ENCODE data around the gene C1orf174.

C1orf174 gene

DNA sequence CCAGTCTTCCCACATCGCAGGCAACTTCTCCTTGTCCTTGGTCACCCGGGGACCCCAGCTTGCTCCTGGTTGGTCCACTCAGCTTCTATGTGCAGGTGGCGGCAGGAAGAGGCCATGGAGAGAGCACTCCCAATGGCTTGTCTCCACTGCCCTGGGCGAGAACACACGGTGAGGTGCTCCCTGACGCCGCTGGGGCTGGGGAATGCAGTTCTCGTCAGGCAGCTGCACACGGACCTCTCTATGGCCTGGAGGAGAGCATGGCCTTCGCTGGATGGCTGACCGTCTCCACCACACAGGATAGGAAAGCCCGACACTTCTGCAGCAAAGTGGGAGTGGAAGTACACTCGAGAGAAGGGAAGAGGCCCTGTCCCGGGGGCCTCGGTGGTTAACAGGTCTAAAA, 11.8 kb downstream of the C1orf174 start:
- TF ChIP-seq, protein P1, sequence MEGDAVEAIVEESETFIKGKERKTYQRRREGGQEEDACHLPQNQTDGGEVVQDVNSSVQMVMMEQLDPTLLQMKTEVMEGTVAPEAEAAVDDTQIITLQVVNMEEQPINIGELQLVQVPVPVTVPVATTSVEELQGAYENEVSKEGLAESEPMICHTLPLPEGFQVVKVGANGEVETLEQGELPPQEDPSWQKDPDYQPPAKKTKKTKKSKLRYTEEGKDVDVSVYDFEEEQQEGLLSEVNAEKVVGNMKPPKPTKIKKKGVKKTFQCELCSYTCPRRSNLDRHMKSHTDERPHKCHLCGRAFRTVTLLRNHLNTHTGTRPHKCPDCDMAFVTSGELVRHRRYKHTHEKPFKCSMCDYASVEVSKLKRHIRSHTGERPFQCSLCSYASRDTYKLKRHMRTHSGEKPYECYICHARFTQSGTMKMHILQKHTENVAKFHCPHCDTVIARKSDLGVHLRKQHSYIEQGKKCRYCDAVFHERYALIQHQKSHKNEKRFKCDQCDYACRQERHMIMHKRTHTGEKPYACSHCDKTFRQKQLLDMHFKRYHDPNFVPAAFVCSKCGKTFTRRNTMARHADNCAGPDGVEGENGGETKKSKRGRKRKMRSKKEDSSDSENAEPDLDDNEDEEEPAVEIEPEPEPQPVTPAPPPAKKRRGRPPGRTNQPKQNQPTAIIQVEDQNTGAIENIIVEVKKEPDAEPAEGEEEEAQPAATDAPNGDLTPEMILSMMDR (conservative IDR thresholded peaks at IDR 0.05; ENCODE audit: low read depth, low read length) = no peak
- Histone ChIP-seq H3K79me2 (ENCODE audit: insufficient read depth, low read depth) (no peaks in the 10 kb centered on the region), H3K36me3 (ENCODE audit: insufficient read depth) (no peaks in the 10 kb centered on the region), H3K4me3 (IDR thresholded peaks at IDR 0.05; ENCODE audit: insufficient read depth, low read depth, low read length) (no peak overlapping the region), H4K20me1 (ENCODE audit: insufficient read depth) (no peaks in the 10 kb centered on the region), H3K4me1 (ENCODE audit: low read depth, poor library complexity, severe bottlenecking) (no peaks in the 10 kb centered on the region), H3K9ac (no peak overlapping the region), H2AFZ (ENCODE audit: low read depth) (no peak overlapping the region), H3K4me2 (no peak overlapping the region), H3K27me3 (ENCODE audit: insufficient read depth, low read depth) (no peaks in the 10 kb centered on the region), H3K27ac (no peak overlapping the region)

DNA sequence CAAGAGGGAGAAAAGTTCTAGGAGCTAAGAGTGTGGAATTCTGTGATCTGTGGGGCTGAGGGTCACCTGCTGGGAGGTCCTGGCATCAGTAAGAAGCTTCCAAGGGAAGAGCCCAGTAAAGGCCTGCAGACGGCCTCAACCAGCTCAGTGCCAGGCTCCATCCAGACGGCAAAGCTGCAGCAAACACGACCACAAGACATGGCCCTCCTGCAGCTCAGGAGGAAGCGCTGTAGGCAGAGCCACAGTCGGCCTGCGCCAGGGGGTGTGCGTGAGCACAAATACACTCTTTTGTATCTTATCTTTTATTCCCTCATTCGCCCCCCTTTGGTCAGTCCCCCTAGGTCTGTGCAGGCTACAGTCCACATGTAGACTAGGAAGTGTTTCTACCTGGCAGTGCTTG, 13.4 kb downstream of the C1orf174 start:
- Histone ChIP-seq H3K27ac (no peak overlapping the region), H3K4me3 (IDR thresholded peaks at IDR 0.05; ENCODE audit: insufficient read depth, low read depth, low read length) (no peak overlapping the region), H4K20me1 (ENCODE audit: insufficient read depth) (no peaks in the 10 kb centered on the region), H2AFZ (ENCODE audit: low read depth) (no peak overlapping the region), H3K4me2 (no peak overlapping the region), H3K4me1 (ENCODE audit: low read depth, poor library complexity, severe bottlenecking) (no peaks in the 10 kb centered on the region), H3K36me3 (ENCODE audit: insufficient read depth) (no peaks in the 10 kb centered on the region), H3K27me3 (ENCODE audit: insufficient read depth, low read depth) (no peaks in the 10 kb centered on the region), H3K9ac (no peak overlapping the region), H3K79me2 (ENCODE audit: insufficient read depth, low read depth) (no peaks in the 10 kb centered on the region)
- TF ChIP-seq, protein P1 (conservative IDR thresholded peaks at IDR 0.05; ENCODE audit: low read depth, low read length) = no peak

DNA sequence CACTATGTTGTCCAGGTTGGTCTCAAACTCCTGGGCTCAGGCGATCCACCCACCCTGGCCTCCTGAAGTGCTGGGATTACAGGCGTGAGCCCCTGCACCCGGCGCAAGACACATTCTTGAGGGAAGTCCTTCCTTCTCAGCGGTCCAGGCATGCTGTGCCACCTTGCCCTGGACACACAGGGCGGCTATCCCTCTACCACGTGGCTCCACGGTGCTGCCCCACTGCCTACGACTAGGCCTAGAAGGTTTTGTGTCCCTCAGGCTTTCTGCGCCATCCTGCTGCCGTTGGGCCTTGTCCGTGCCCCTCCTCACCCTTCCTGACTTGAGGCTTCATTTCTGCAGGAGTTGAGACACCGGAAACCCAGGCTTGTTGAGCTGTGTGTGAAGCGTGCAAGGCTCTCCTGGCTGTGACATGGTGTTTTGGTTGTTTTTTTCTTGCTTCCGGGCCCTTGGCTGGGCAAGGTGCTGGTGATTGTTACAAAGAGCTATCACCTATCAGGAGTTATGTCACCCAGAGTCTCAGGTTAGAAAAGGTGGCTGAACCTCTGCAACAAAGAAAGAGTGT, 13.9 kb downstream of the C1orf174 start:
- no peaks in the 10 kb centered on the region for H3K27me3 ChIP-seq (ENCODE audit: insufficient read depth, low read depth)
- no peak overlapping the region for H3K9ac ChIP-seq
- TF ChIP-seq, protein P1 (conservative IDR thresholded peaks at IDR 0.05; ENCODE audit: low read depth, low read length) = no peak
- H3K4me3 ChIP-seq (IDR thresholded peaks at IDR 0.05; ENCODE audit: insufficient read depth, low read depth, low read length) = no peak overlapping the region
- H3K4me2 ChIP-seq = no peak overlapping the region
- H2AFZ ChIP-seq (ENCODE audit: low read depth) = no peak overlapping the region
- no peak overlapping the region for H3K27ac ChIP-seq
- no peaks in the 10 kb centered on the region for H3K36me3 ChIP-seq (ENCODE audit: insufficient read depth)
- H4K20me1 ChIP-seq (ENCODE audit: insufficient read depth) = no peaks in the 10 kb centered on the region
- H3K4me1 ChIP-seq (ENCODE audit: low read depth, poor library complexity, severe bottlenecking) = no peaks in the 10 kb centered on the region
- no peaks in the 10 kb centered on the region for H3K79me2 ChIP-seq (ENCODE audit: insufficient read depth, low read depth)

DNA sequence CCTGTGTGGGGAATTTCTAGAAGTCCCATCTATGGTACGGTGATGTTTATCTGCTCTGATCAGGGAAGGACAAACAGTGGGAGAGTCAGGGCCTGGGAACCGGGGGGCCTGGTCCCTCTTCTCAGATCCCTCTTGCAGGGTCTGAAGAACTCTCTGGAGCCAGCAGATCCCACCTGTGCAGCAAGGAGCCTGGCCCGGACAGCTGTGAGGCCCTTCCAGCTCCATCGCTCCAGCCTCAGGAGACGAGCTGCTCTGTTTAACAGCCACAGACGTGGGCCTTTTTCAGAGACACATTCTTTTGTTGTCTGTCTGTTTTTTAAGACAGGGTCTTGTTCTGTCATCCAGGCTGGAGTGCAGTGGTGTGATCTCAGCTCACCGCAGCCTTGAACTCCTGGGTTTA, 14.5 kb downstream of the C1orf174 start:
- Histone ChIP-seq H3K4me1 (ENCODE audit: low read depth, poor library complexity, severe bottlenecking) (no peaks in the 10 kb centered on the region), H2AFZ (ENCODE audit: low read depth) (no peak overlapping the region), H4K20me1 (ENCODE audit: insufficient read depth) (no peaks in the 10 kb centered on the region), H3K27me3 (ENCODE audit: insufficient read depth, low read depth) (no peaks in the 10 kb centered on the region), H3K36me3 (ENCODE audit: insufficient read depth) (no peaks in the 10 kb centered on the region), H3K79me2 (ENCODE audit: insufficient read depth, low read depth) (no peaks in the 10 kb centered on the region), H3K4me2 (no peak overlapping the region), H3K27ac (no peak overlapping the region), H3K9ac (no peak overlapping the region), H3K4me3 (IDR thresholded peaks at IDR 0.05; ENCODE audit: insufficient read depth, low read depth, low read length) (no peak overlapping the region)
- TF ChIP-seq, protein P1 (conservative IDR thresholded peaks at IDR 0.05; ENCODE audit: low read depth, low read length) = no peak

Measured in KMS-11 (cell line).